ENCODE results near the gene TTYH3.

DNA sequence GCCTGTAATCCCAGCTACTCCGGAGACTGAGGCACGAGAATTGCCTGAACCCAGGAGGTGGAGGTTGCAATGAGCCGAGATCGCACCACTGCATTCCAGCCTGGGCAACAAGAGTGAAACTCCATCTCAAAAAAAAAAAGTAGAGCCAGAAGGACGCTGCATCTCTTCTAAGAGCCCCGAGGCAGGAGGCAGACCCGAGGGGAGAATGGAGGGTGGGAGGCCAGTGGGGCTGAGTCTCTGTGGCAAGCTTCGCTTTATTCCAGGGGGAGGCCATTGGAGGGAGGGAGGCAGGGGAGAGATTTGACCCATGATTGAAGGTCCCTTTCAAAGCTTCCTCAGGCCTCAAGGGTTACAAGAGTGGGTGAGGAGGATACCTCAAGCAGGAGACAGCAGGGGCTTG is 18.7 kb downstream of the TTYH3 start:
- TF ChIP-seq TAF1 (IDR thresholded peaks at IDR 0.05; ENCODE audit: low read depth) = no peak
- TF ChIP-seq EP300 (IDR thresholded peaks at IDR 0.05; ENCODE audit: borderline replicate concordance) = no peak
- TF ChIP-seq CEBPB (IDR thresholded peaks at IDR 0.05) = no peak
- TF ChIP-seq RAD21 (IDR thresholded peaks at IDR 0.05; ENCODE audit: low read depth) = no peak
- no peak for TF ChIP-seq FOXM1 (IDR thresholded peaks at IDR 0.05; ENCODE audit: borderline replicate concordance, low read depth)
- TF ChIP-seq TEAD4 (IDR thresholded peaks at IDR 0.05) = no peak
